NCI-H774 (cell line): ENCODE results near the gene GLYATL1.
"Not testable (repeated sequence)": the region's sequence is repeated elsewhere in the genome, so short reads cannot be mapped to it uniquely, and the experiment has no call there.

Experiments
- DNase-seq: peaks from one replicate; lab custom pipeline; 2025; lab: John Stamatoyannopoulos, UW

GLYATL1 gene

DNA sequence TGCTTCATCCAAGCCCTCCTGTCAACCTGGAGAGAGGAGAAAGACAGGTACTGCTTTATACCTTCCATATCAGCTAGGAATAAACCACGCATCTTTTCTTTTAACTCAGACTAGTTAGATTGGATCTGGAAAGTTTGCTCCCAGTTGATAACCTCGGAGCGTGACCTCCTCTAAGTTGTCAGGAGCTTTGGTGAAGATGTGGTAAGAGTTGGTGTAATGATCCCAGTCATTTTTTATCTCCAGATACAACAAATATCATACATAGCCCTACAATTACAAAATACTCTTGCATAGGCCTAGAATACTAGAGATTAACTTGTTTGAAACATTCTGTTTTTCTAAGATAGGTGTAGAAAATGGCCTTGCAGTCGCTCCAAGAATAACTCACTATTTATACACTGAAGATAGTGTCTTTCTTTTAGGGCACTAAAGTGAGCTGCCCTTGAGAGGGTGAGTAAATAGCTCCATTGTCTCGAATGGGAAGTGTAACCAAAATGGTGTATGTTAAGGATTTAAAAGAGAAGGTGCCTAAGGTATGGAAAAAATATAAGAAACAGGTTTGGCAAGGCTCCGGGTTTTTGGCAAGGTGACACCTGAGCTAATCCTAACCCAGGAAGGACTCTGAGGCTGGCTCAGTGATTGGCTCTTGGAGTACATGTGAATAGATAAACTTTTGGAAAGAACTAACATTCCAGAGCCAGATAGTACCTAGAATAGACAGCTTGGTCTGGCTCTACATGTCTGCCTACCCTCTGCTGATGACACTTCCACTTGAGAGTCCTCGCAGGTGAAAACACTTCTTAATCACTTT lies 59.4 kb downstream of the GLYATL1 start:
- DNase-seq, result no peak

DNA sequence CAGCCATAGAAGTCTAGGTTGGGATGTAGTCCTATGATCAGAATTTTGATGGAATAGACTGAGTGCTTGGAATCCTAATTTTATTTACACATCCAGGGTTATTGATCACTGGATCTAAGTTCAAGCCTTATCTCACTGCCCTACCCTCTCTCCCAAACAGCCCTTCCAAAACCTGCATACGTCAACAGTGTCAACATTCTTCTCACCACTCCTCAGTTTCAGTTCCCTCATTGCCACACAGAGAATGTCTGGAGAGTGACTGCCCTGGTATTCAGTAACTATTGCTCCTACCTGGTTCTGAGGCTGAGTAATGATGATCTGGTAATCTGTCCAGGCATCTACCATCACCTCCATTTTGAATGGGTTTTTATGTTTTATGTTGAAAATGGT lies 60.0 kb downstream of the GLYATL1 start:
- DNase-seq, result no peak

DNA sequence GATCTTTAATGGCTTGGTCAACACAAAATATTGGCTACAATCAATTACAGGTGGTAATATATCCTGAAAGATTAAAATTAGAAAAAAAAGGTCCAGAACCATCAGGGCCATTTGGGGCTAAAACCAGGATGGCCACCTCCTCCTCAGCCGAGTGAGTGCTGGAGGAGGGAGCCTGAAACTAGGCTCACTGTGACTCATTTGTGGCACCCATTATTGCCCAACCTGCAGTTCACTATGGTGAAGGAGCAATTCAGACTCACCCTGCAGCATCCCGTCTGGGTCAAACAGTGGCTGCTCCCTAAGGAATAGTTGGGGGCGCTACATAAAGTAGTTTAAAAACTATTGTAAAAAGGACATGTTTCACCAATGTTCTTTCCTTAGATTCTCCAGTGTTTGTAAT lies 60.7 kb downstream of the GLYATL1 start:
- no peak for DNase-seq

DNA sequence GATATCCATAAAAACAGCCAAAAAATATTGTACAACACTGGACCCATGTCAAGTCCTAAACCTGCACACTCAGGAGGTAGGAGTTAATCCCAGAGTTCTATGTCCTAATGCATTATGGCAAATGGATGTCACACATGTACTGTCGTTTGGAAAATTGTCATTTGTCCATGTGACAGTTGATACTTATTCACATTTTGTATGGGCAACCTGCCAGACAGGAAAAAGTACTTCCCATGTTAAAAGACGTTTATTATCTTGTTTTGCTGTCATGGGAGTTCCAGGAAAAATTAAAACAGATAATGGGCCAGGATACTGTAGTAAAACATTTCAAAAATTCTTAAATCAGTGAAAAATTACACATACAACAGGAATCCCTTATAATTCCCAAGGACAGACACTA lies 62.7 kb downstream of the GLYATL1 start:
- DNase-seq, result not testable (repeated sequence)
